CD14-positive monocyte (primary cell): ENCODE measurements around the gene FAM107B. TPM values are rescaled to one million over a fixed set of nuclear protein-coding genes. Genes with fewer than 3 reads are reported as not detected.

ENCODE experiments used
- DNase-seq, 3 donors: peaks; one replicate each; pipeline ENCODE4 v3.0.0-alpha.2; 2011 to 2022
- H2AFZ ChIP-seq: 2 replicates; pipeline ENCODE4 v1.6.0; 2012; ENCODE audit warnings: mild to moderate bottlenecking, low read depth, low read length, inconsistent platforms; ENCODE audit not compliant: insufficient read depth, poor library complexity, severe bottlenecking
- H3K27ac ChIP-seq, 2 donors: 1 replicate in 1 of 2; 2 replicates in 1 of 2; pipeline ENCODE4 v1.5.1; 2012 to 2013; ENCODE audit warnings: low read length in 2 of 2, control low read depth in 1 of 2, inconsistent platforms in 1 of 2, low read depth in 1 of 2, mild to moderate bottlenecking in 1 of 2
- H3K27me3 ChIP-seq, 2 donors: one replicate each; pipeline versions ENCODE4 v1.6.0 to v1.6.1; 2011 to 2013; ENCODE audit warnings: low read length in 2 of 2; ENCODE audit not compliant: control insufficient read depth in 2 of 2, insufficient read depth in 2 of 2
- H3K36me3 ChIP-seq, 2 donors: replicated peaks in 1 of 2; 1 replicate in 1 of 2; 2 replicates in 1 of 2; pipeline versions ENCODE4 v1.5.1 to v1.6.1; 2012 to 2013; ENCODE audit warnings: low read length in 2 of 2, control low read depth in 1 of 2, inconsistent platforms in 1 of 2, mild to moderate bottlenecking in 1 of 2; ENCODE audit not compliant: insufficient read depth in 2 of 2, control insufficient read depth in 1 of 2
- H3K4me1 ChIP-seq, 2 donors: 1 replicate in 1 of 2; 2 replicates in 1 of 2; pipeline versions ENCODE4 v1.5.1 to v1.6.1; 2012 to 2013; ENCODE audit warnings: low read length in 2 of 2, control low read depth in 1 of 2, inconsistent platforms in 1 of 2, mild to moderate bottlenecking in 1 of 2, moderate library complexity in 1 of 2; ENCODE audit not compliant: insufficient read depth in 2 of 2, control insufficient read depth in 1 of 2
- H3K4me2 ChIP-seq: replicated peaks from 2 replicates; pipeline ENCODE3; 2012; ENCODE audit warnings: low read length, moderate library complexity, mild to moderate bottlenecking; ENCODE audit not compliant: poor library complexity, severe bottlenecking; ENCODE audit errors: extremely low read depth
- H3K4me3 ChIP-seq, 3 experiments: fragments of 200-600 bp in 1 of 3; sonication (generic) in 1 of 3; replicated peaks in 1 of 3; 1 replicate in 2 of 3; 2 replicates in 1 of 3; pipeline ENCODE4 v1.5.1; 2011 to 2013; ENCODE audit warnings: low read length in 3 of 3, mild to moderate bottlenecking in 3 of 3, control low read depth in 2 of 3, low read depth in 2 of 3, inconsistent platforms in 1 of 3, moderate library complexity in 1 of 3
- H3K79me2 ChIP-seq: 2 replicates; pipeline ENCODE4 v1.6.0; 2012; ENCODE audit warnings: mild to moderate bottlenecking, control low read depth, inconsistent platforms, low read length, moderate library complexity; ENCODE audit not compliant: insufficient read depth
- H3K9ac ChIP-seq: 2 replicates; pipeline ENCODE4 v1.6.0; 2017; ENCODE audit warnings: low read length, mild to moderate bottlenecking; ENCODE audit not compliant: insufficient read depth, poor library complexity, severe bottlenecking
- H3K9me3 ChIP-seq, 2 donors: replicated peaks in 1 of 2; 1 replicate in 1 of 2; 2 replicates in 1 of 2; pipeline versions ENCODE4 v1.5.1 to v1.6.1; 2012 to 2013; ENCODE audit warnings: low read length in 2 of 2, control low read depth in 1 of 2; ENCODE audit not compliant: control insufficient read depth in 1 of 2, insufficient read depth in 1 of 2
- H4K20me1 ChIP-seq: 2 replicates; pipeline ENCODE4 v1.6.0; 2012; ENCODE audit warnings: mild to moderate bottlenecking, low read length, control low read depth, moderate library complexity; ENCODE audit not compliant: insufficient read depth
- H3K27ac Mint-ChIP-seq, 7 donors: one replicate each; pipeline ENCODE4 v1.8.0; 2020; ENCODE audit warnings: mild to moderate bottlenecking in 7 of 7, mixed read lengths in 7 of 7, moderate library complexity in 6 of 7, inconsistent platforms in 2 of 7
- H3K27me3 Mint-ChIP-seq, 3 donors: one replicate each; pipeline ENCODE4 v1.8.0; 2021 to 2022; ENCODE audit warnings: low read depth in 3 of 3, mild to moderate bottlenecking in 3 of 3, mixed read lengths in 3 of 3, moderate library complexity in 3 of 3, inconsistent platforms in 1 of 3
- H3K36me3 Mint-ChIP-seq, 2 donors: one replicate each; pipeline ENCODE4 v1.8.0; 2020; ENCODE audit warnings: mixed read lengths in 2 of 2, inconsistent platforms in 1 of 2, mild to moderate bottlenecking in 1 of 2
- H3K4me1 Mint-ChIP-seq: one replicate; pipeline ENCODE4 v1.8.0; 2020; ENCODE audit warnings: mild to moderate bottlenecking, mixed read lengths
- H3K4me3 Mint-ChIP-seq, 2 donors: one replicate each; pipeline ENCODE4 v1.8.0; 2020; ENCODE audit warnings: mild to moderate bottlenecking in 2 of 2, mixed read lengths in 2 of 2, moderate library complexity in 1 of 2
- H3K9me3 Mint-ChIP-seq, 7 donors: one replicate each; pipeline ENCODE4 v1.8.0; 2020 to 2022; ENCODE audit warnings: mixed read lengths in 7 of 7, mild to moderate bottlenecking in 6 of 7, moderate library complexity in 6 of 7, inconsistent platforms in 2 of 7
- WGBS: methylation state at CpG from one replicate; pipeline ENCODE4 v1.1.5; 2013; ENCODE audit warnings: missing lambda C conversion rate; ENCODE audit not compliant: insufficient coverage; 5-methylcytosine and 5-hydroxymethylcytosine counted together
- intact Hi-C, 2 donors: fragments of 100-400 bp; cut with micrococcal nuclease; formaldehyde crosslinking; loops; one replicate each; pipeline versions ENCODE4 v1.15.0 to v1.15.1; 2023
- polyA plus RNA-seq, 3 donors: library from polyadenylated mRNA; depleted of rRNA in 1 of 3; unstranded in 2 of 3; stranded (reverse) in 1 of 3; fragments of 300-500 nt in 2 of 3; fragments of >200 nt in 1 of 3; fragmentation: Illumina TruSeq in 2 of 3; gene quantifications; 1 replicate in 2 of 3; 2 replicates in 1 of 3; pipeline ENCODE4 v1.2.3, GENCODE V29; 2012 to 2021
- TF ChIP-seq, protein P1 (sequence below): fragments of 200-600 bp; IDR thresholded peaks from one replicate; pipeline ENCODE4 v1.8.0; 2022; ENCODE audit warnings: antibody characterized with exemption, mild to moderate bottlenecking

The FAM107B gene
- polyA plus RNA-seq, 3 donors = 27.2 to 68.5 (median 28.4) TPM

DNA sequence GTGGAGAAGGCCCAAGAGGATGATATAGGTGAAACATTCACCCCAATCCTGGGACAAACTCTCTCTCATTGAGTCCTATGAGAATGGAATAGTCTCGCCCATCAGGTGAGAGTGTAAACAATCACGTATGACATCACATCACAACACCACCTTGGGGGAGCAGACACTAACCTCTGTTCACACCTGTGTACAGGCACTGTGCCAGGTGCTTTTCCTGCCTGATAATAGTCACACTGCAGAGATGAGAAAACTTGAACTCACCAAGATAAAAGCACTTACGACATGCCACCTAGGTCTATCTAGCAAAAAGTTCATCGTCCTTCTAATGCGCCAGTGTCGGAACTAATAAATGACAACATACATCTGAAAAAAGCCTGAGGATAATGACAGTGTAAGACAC, 187.8 kb downstream of the FAM107B start:
- no peak overlapping the region for H3K4me3 Mint-ChIP-seq

DNA sequence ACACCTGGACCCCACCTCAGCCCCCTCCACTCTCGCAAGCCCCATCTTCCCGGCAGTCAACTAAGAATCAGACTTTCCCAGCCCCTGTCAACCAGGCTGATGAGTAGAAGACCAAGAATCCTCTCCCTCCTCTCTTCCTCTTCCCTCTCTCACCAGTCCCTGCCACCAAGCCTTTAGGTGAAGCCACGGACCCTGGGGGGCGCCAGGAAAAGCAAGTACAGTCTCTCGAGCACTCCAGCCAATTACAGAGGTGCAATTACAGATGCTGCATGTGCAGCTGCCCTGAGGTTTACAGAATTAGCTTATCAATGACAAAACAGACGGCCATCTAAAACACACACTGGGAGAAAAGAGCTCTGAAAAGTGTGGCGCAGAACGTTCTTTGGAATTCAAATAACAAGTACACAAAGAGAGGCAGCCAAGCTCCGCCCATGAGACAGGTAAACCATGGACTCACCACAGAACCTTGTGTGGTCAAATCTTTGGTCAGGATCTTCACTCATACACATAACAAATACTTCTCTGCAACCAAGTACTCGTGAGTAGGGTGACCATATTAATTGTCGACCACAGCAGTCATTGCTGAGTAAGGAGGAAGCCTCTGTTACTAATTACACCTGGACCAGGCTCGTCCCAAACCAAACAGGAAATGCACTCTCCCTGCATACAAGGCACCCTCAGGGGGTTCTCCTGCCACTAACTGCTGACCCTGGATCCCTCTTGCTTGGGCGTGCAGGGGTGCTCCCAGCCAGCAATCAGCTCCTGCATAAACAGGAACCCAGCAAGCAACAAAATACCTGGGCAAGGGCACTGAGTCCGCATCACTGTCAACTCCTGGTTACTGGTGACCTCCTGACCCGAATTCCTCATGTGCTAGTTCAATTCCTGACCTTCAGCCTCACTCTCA, 189.2 kb downstream of the FAM107B start:
- H3K79me2 ChIP-seq = peaks cover 100% of the 10 kb centered on the region
- TF ChIP-seq, protein P1, sequence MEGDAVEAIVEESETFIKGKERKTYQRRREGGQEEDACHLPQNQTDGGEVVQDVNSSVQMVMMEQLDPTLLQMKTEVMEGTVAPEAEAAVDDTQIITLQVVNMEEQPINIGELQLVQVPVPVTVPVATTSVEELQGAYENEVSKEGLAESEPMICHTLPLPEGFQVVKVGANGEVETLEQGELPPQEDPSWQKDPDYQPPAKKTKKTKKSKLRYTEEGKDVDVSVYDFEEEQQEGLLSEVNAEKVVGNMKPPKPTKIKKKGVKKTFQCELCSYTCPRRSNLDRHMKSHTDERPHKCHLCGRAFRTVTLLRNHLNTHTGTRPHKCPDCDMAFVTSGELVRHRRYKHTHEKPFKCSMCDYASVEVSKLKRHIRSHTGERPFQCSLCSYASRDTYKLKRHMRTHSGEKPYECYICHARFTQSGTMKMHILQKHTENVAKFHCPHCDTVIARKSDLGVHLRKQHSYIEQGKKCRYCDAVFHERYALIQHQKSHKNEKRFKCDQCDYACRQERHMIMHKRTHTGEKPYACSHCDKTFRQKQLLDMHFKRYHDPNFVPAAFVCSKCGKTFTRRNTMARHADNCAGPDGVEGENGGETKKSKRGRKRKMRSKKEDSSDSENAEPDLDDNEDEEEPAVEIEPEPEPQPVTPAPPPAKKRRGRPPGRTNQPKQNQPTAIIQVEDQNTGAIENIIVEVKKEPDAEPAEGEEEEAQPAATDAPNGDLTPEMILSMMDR = no peak
- Mint-ChIP-seq H3K9me3 (no peaks in the 10 kb centered on the region), H3K4me1 (peaks cover 78% of the 10 kb centered on the region), H3K27ac (peak overlapping the region; percentile 48 to 75 (median 69)), H3K36me3 (peaks cover 29 to 44% of the 10 kb centered on the region in 2 donors), H3K27me3 (peaks cover 0 to 3% (median 0%) of the 10 kb centered on the region in 3 donors), H3K4me3 (no peak overlapping the region)
- H3K4me3 ChIP-seq = no peak overlapping the region
- peaks cover 39 to 50% of the 10 kb centered on the region in 2 donors for H3K4me1 ChIP-seq
- DNase-seq = peak in 1 of 3 donors; percentile 6
- no peak overlapping the region for H2AFZ ChIP-seq
- H4K20me1 ChIP-seq = peaks cover 97% of the 10 kb centered on the region
- no peak overlapping the region for H3K9ac ChIP-seq
- H3K27me3 ChIP-seq = no peaks in the 10 kb centered on the region
- WGBS = 80% methylated on average over 8 of the region's 15 CpGs
- intact Hi-C loops = no loop called here
- no peaks in the 10 kb centered on the region for H3K9me3 ChIP-seq
- H3K36me3 ChIP-seq = peaks cover 8 to 50% of the 10 kb centered on the region in 2 donors
- peak overlapping the region in 1 of 2 donors; percentile 90 for H3K27ac ChIP-seq
- no peak overlapping the region for H3K4me2 ChIP-seq

More for the DNA sequence above, 187.8 kb downstream of the FAM107B start:
- DNase-seq = no peak
- Mint-ChIP-seq H3K36me3 (peaks cover 29 to 47% of the 10 kb centered on the region in 2 donors), H3K27me3 (peaks cover 0 to 3% (median 0%) of the 10 kb centered on the region in 3 donors), H3K27ac (peak overlapping the region; percentile 32 to 94 (median 62)), H3K9me3 (no peaks in the 10 kb centered on the region), H3K4me1 (peaks cover 69% of the 10 kb centered on the region)
- no peak overlapping the region for H3K4me3 ChIP-seq
- H3K4me1 ChIP-seq = peaks cover 27 to 36% of the 10 kb centered on the region in 2 donors
- no peaks in the 10 kb centered on the region for H3K9me3 ChIP-seq
- H3K27ac ChIP-seq = peak overlapping the region in 1 of 2 donors; percentile 90
- peaks cover 99% of the 10 kb centered on the region for H4K20me1 ChIP-seq
- no CpG with 5 or more reads among the region's 6 CpGs for WGBS
- TF ChIP-seq, protein P1 = no peak
- H3K27me3 ChIP-seq = no peaks in the 10 kb centered on the region
- H3K79me2 ChIP-seq = peaks cover 100% of the 10 kb centered on the region
- H2AFZ ChIP-seq = no peak overlapping the region
- no peak overlapping the region for H3K9ac ChIP-seq
- intact Hi-C loops = no loop called here
- peaks cover 8 to 63% of the 10 kb centered on the region in 2 donors for H3K36me3 ChIP-seq
- H3K4me2 ChIP-seq = no peak overlapping the region
